Caco-2 (cell line): ENCODE measurements around the gene AADACL3. TPM values are rescaled to one million over a fixed set of nuclear protein-coding genes. Genes with fewer than 3 reads are reported as not detected.

Experiments
- BruUV-seq: library from RNA; stranded (reverse); fragments of 400-500 nt; replicated peaks from 2 replicates; lab custom pipeline; 2021; lab: Mats Ljungman, UMichigan
- CTCF ChIA-PET: fragments of 300-600 bp; sonication (Branson Sonifier 250); formaldehyde crosslinking; loops from one replicate; lab custom pipeline; 2022; ENCODE audit warnings: antibody characterized with exemption; lab: Charles Lee
- POLR2A ChIA-PET: fragments of 300-600 bp; sonication (Branson Sonifier 250); formaldehyde crosslinking; loops from one replicate; lab custom pipeline; 2022; ENCODE audit warnings: antibody characterized with exemption; lab: Charles Lee
- DNase-seq, 2 experiments: peaks; one replicate each; pipeline versions ENCODE4 v3.0.0 to v3.0.0-alpha.2; 2020 to 2022
- H3K27me3 ChIP-seq: replicated peaks from 2 replicates; pipeline ENCODE4 v1.6.0; 2011; ENCODE audit warnings: low read length; ENCODE audit not compliant: control insufficient read depth, insufficient read depth
- H3K36me3 ChIP-seq: 2 replicates; pipeline ENCODE4 v1.5.1; 2011; ENCODE audit warnings: low read length; ENCODE audit not compliant: control insufficient read depth, insufficient read depth
- H3K4me1 ChIP-seq: fragments of 250-450 bp; sonication (Bioruptor Pico); 2 replicates; pipeline ENCODE4 v1.5.1; 2020; ENCODE audit warnings: mild to moderate bottlenecking
- H3K4me3 ChIP-seq: 2 replicates; pipeline ENCODE4 v1.5.1; 2011; ENCODE audit warnings: low read depth, mild to moderate bottlenecking, control low read depth, low read length
- H3K9me3 ChIP-seq: fragments of 250-450 bp; sonication (Bioruptor Pico); 2 replicates; pipeline ENCODE4 v1.5.1; 2020; ENCODE audit warnings: mild to moderate bottlenecking, moderate library complexity
- H3K27ac Mint-ChIP-seq: one replicate; pipeline ENCODE4 v1.8.0; 2022; ENCODE audit warnings: mixed read lengths; ENCODE audit not compliant: unreplicated experiment
- H3K27me3 Mint-ChIP-seq: one replicate; pipeline ENCODE4 v1.8.0; 2022; ENCODE audit warnings: mixed read lengths; ENCODE audit not compliant: insufficient read depth, unreplicated experiment
- H3K36me3 Mint-ChIP-seq: one replicate; pipeline ENCODE4 v1.8.0; 2022; ENCODE audit warnings: mild to moderate bottlenecking, mixed read lengths; ENCODE audit not compliant: insufficient read depth, unreplicated experiment
- H3K4me1 Mint-ChIP-seq: one replicate; pipeline ENCODE4 v1.8.0; 2022; ENCODE audit warnings: low read depth, mixed read lengths; ENCODE audit not compliant: unreplicated experiment
- H3K4me3 Mint-ChIP-seq: one replicate; pipeline ENCODE4 v1.8.0; 2022; ENCODE audit warnings: mild to moderate bottlenecking, moderate library complexity, mixed read lengths; ENCODE audit not compliant: unreplicated experiment
- H3K9me3 Mint-ChIP-seq: one replicate; pipeline ENCODE4 v1.8.0; 2022; ENCODE audit warnings: mixed read lengths; ENCODE audit not compliant: unreplicated experiment
- CTCF ChIP-seq, 2 experiments: fragments of 200-600 bp in 1 of 2; IDR thresholded peaks; 1 replicate in 1 of 2; 2 replicates in 1 of 2; pipeline versions ENCODE4 v1.5.1 to v1.8.0; 2011 to 2022; ENCODE audit warnings: antibody characterized with exemption in 1 of 2, control low read depth in 1 of 2, inconsistent platforms in 1 of 2, low read depth in 1 of 2, low read length in 1 of 2, mild to moderate bottlenecking in 1 of 2, moderate library complexity in 1 of 2; ENCODE audit not compliant: insufficient read depth in 1 of 2, severe bottlenecking in 1 of 2, unreplicated experiment in 1 of 2
- intact Hi-C: fragments of 100-400 bp; cut with micrococcal nuclease; formaldehyde crosslinking; loops from one replicate; pipeline ENCODE4 v1.10.0; 2022; ENCODE audit not compliant: unreplicated experiment
- total RNA-seq: library from RNA; stranded (reverse); gene quantifications from 2 replicates; pipeline ENCODE4 v1.2.3, GENCODE V29; 2022

The AADACL3 gene
- total RNA-seq, 1 experiment from 2014 or later, result not detected

GRCh38 chr1:12775443-12775842 lies 59.5 kb downstream of the AADACL3 start:
- Histone ChIP-seq H3K4me3 (no peak overlapping the region), H3K4me1 (no peaks in the 10 kb centered on the region), H3K27me3 (no peaks in the 10 kb centered on the region), H3K9me3 (no peaks in the 10 kb centered on the region), H3K36me3 (no peaks in the 10 kb centered on the region)
- ChIA-PET CTCF (no interaction called here), POLR2A (no interaction called here)
- no peak for DNase-seq
- Mint-ChIP-seq H3K27ac (no peak overlapping the region), H3K27me3 (peaks cover 6% of the 10 kb centered on the region), H3K4me1 (no peaks in the 10 kb centered on the region), H3K4me3 (no peak overlapping the region), H3K9me3 (no peaks in the 10 kb centered on the region), H3K36me3 (no peaks in the 10 kb centered on the region)
- no TSS peak for BruUV-seq
- intact Hi-C loops, result no loop called here
- no peak for TF ChIP-seq CTCF (IDR thresholded peaks at IDR 0.05; ENCODE audit: insufficient read depth in 1 of 2, low read depth in 1 of 2, low read length in 1 of 2, severe bottlenecking in 1 of 2, unreplicated experiment in 1 of 2)

DNA sequence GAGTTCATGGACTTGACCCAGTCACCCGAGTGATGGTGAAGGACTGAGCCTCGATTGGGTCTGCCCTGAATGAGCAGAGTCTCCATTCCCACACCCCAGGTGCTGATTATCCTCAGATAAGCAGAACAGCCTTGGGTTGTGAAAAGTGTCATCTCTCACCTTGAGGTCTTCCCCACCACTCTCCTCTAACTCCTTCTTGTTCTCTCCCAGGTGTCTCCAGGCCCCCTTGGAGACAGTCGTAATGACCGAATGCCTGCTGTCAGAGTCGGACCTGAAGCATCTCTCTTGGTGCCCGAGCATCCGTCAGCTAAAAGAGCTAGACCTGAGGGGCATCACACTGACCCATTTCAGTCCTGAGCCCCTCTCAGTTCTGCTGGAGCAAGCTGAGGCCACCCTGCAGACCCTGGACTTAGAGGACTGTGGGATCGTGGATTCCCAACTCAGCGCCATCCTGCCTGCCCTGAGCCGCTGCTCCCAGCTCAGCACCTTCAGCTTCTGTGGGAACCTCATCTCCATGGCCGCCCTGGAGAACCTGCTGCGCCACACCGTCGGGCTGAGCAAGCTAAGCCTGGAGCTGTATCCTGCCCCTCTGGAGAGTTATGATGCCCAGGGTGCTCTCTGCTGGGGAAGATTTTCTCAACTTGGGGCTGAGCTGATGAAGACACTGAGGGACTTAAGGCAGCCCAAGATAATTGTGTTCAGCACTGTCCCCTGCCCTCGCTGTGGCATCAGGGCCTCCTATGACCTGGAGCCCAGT lies 61.1 kb downstream of the AADACL3 start:
- Mint-ChIP-seq H3K9me3 (no peaks in the 10 kb centered on the region), H3K4me1 (no peaks in the 10 kb centered on the region), H3K4me3 (no peak overlapping the region), H3K27me3 (peaks cover 3% of the 10 kb centered on the region), H3K36me3 (no peaks in the 10 kb centered on the region), H3K27ac (no peak overlapping the region)
- Histone ChIP-seq H3K9me3 (no peaks in the 10 kb centered on the region), H3K36me3 (no peaks in the 10 kb centered on the region), H3K4me3 (no peak overlapping the region), H3K27me3 (no peaks in the 10 kb centered on the region), H3K4me1 (no peaks in the 10 kb centered on the region)
- no peak for DNase-seq
- ChIA-PET POLR2A (interaction anchor here (0.6 kb wide), 1 partner anchor 417 kb away, joined by 3 read pairs; no protein-coding TSS in a partner anchor), CTCF (no interaction called here)
- no TSS peak for BruUV-seq
- intact Hi-C loops, result no loop called here
- no peak for TF ChIP-seq CTCF (IDR thresholded peaks at IDR 0.05; ENCODE audit: insufficient read depth in 1 of 2, low read depth in 1 of 2, low read length in 1 of 2, severe bottlenecking in 1 of 2, unreplicated experiment in 1 of 2)

Other genes starting within 250 kb of the AADACL3 start
- gene DHRS3, start 97.9 kb upstream of the AADACL3 start, total RNA-seq, result 59.4 and 64.6 TPM in 2 replicates
- gene AADACL4, start 72.0 kb upstream of the AADACL3 start, total RNA-seq, result not detected in 2 replicates
- gene CFAP107, start 30.1 kb downstream of the AADACL3 start, total RNA-seq, result not detected in 2 replicates
- not detected in 2 replicates for gene PRAMEF12, start 57.6 kb downstream of the AADACL3 start, total RNA-seq
- gene PRAMEF1, start 75.3 kb downstream of the AADACL3 start, total RNA-seq, result not detected in 2 replicates
- gene PRAMEF11, start 115.3 kb downstream of the AADACL3 start, total RNA-seq, result not detected in 2 replicates
- not detected in 2 replicates for gene HNRNPCL1, start 132.6 kb downstream of the AADACL3 start, total RNA-seq
- not detected in 2 replicates for gene PRAMEF2, start 141.0 kb downstream of the AADACL3 start, total RNA-seq
- not detected in 2 replicates for gene PRAMEF4, start 170.1 kb downstream of the AADACL3 start, total RNA-seq
- gene PRAMEF10, start 182.2 kb downstream of the AADACL3 start, total RNA-seq, result 1.9 and 2.1 TPM in 2 replicates
- gene PRAMEF7, start 200.5 kb downstream of the AADACL3 start, total RNA-seq, result not detected in 2 replicates
- gene PRAMEF6, start 231.5 kb downstream of the AADACL3 start, total RNA-seq, result not detected in 2 replicates